ENCODE results near the gene STRN4. TPM values are rescaled to one million over a fixed set of nuclear protein-coding genes. Genes with fewer than 3 reads are reported as not detected.

The STRN4 gene
- total RNA-seq, 1 donor from 2014 or later, result 69.8 TPM

- peaks cover 5% of the 10 kb centered on the region for H3K4me1 Mint-ChIP-seq (ENCODE audit: low read depth)
- no peak overlapping the region for H3K4me3 Mint-ChIP-seq (ENCODE audit: unreplicated experiment)
- no peaks in the 10 kb centered on the region for H3K9me3 Mint-ChIP-seq (ENCODE audit: low read depth)
- no peak overlapping the region for H3K27ac Mint-ChIP-seq (ENCODE audit: unreplicated experiment)
- DNase-seq (ENCODE audit: low spot score), result no peak
- H3K36me3 Mint-ChIP-seq (ENCODE audit: low read depth), result peaks cover 13% of the 10 kb centered on the region
- TF ChIP-seq CTCF (IDR thresholded peaks at IDR 0.05), result no peak
- no peaks in the 10 kb centered on the region for H3K27me3 Mint-ChIP-seq (ENCODE audit: low read depth)
These were observed 75.4 kb downstream of the STRN4 start for GRCh38 chr19:46670813-46671212.

Small RNA genes within 50 kb of the gene (microRNA-seq; reads per million reads assigned to microRNA genes)
- gene MIR320E (ENCODE audit: borderline number of aligned reads), result 10.5 reads per million, percentile 23 among the genes with 10 or more reads in this experiment

Other genes with a start within 250 kb of the STRN4 start
- gene CALM3, start 145.1 kb downstream of the STRN4 start, total RNA-seq, result 137 to 148 TPM (median 144 TPM) in 3 replicates
- 0.80 to 2.4 TPM (median 2.2 TPM) in 3 replicates for gene PTGIR, start 121.4 kb downstream of the STRN4 start, total RNA-seq
- not detected in 3 replicates for gene GNG8, start 110.2 kb downstream of the STRN4 start, total RNA-seq
- 17.1 to 18.7 TPM (median 18.5 TPM) in 3 replicates for gene DACT3, start 85.3 kb downstream of the STRN4 start, total RNA-seq
- gene PRKD2, start 29.3 kb downstream of the STRN4 start, total RNA-seq, result 21.9 to 31.9 TPM (median 23.3 TPM) in 3 replicates
- 25.2 to 27.7 TPM (median 26.6 TPM) in 3 replicates for gene FKRP, start 393 bp downstream of the STRN4 start, total RNA-seq
- 77.3 to 310 TPM (median 304 TPM) in 3 replicates for gene SLC1A5, start 42.1 kb upstream of the STRN4 start, total RNA-seq
- 168 to 189 TPM (median 173 TPM) in 3 replicates for gene AP2S1, start 104.4 kb upstream of the STRN4 start, total RNA-seq
- gene ARHGAP35, start 114.5 kb upstream of the STRN4 start, total RNA-seq, result 60.1 to 70.9 TPM (median 70.2 TPM) in 3 replicates